NCI-H1694 treated with DMSO at 0.1 percent for 48 hours (cell line): ENCODE measurements around the gene OS9.
A peak's percentile ranks its signal among the peaks of the same experiment; 100 is the strongest.

Source experiments
- DNase-seq: peaks from one replicate; lab custom pipeline; 2025; lab: John Stamatoyannopoulos, UW

The OS9 gene

DNA sequence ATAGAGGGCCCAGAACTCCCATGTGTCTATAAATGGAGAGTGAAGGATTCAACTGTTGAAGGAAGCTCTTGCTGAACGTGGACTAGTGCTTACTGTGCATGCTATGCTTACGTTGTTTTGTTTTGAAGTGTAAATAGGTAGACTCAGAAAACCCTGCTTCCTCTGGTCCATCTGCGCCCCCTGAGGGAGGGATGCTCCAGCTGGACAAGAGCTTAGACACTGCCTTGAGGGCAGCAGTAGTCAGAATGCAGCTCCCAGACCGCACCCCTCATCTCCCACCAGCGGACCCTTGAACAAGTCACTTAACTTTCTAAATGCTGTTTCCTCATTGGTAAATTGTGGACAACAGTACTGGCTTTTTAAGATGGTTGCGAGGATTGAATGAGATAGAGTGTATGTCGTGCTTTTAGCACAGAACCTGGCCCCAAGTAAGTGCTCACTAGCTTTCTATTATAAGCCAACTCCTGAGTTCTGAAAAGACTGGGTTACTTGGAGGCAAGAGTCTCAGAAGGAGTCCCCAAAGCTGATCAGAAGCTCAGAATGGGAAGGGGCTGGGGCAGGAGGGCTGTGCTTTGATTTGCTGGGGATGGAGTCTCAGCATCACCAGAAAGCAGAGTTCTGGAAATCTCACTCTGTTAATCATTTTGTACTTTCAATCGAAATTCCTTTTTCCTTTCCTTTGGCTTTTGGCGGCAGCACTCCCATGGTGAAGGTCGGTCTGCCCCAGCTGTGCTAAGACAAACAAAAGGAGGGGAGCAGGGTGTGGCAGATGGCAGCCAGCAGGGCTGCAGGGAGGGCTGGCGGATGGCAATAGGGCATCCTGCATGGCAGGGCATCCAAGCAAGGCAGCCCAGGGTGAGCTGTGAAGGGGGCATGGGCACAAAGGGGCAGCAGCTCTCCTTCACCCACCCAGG lies 29.0 kb downstream of the OS9 start:
- peak; percentile 12 for DNase-seq

DNA sequence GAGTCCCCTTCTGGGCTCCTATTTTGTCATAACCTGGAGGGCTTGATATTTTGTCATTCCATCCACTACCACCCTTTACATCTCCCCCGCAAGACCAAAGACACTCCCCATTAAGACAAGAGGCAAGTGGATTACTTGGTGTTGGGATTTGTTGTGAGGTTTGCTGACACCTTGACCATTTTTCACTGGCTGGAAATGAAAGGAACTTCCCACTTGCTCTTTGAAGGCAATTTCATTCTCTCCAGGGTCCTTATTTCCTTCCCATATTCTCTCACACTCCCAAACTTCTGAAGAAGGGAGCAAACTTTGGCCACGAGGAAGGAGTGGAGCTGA lies 29.7 kb downstream of the OS9 start:
- DNase-seq = no peak

- no peak for DNase-seq
Measured at GRCh38 chr12:57724003-57724935, 30.3 kb downstream of the OS9 start.

DNA sequence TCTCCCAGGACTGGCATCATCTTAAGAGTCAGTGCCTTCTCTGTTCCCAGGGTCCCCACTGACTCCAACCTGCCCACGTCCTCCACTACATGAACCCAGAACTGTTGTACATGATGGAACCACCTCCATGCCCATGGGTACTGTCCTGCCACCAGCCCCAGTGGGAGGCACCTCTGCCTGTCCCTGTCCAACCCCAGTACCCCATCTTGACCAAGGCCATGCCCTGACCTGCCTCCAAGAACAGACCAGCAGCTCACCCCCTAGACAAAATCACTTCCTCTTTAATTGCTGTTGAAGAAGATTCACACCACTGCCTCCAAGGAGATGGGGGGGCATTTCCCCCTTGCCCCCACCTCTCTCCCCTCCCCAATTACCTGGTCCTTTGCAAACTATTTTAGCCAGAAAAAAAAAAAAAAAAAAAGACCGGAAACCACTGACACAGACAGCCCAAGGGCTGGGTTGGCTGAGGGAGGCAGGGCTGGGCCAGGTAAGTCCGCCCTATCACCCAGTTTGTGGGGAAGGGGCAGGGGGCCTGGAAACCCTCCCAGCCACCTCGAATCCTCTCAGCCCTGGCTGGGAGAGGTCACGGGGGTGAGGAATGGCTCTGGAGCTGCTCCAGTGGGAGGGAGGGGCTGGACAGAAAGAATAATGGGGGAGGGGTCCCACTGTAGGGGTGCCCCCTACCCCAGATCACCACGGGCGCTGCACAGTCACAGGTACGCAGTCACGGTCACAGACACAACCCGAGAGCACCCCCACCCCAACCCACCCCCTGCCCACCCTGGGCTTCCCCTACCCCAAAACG lies 31.2 kb downstream of the OS9 start:
- no peak for DNase-seq

DNA sequence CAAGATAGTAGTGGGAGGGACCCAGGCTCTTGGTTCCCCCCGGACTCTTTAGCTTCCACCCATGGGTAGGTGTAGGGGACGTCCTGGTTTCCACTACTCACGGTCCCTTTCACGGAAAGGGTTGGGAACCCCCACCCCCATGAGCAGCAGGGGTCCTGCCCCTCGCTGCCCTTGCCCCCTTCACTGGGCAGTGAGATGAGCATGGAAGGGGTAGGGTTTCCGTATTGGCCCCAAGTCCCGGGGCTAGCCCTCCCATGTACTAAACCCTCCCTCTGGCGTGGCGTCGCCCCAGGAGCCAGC lies 31.9 kb downstream of the OS9 start:
- no peak for DNase-seq

DNA sequence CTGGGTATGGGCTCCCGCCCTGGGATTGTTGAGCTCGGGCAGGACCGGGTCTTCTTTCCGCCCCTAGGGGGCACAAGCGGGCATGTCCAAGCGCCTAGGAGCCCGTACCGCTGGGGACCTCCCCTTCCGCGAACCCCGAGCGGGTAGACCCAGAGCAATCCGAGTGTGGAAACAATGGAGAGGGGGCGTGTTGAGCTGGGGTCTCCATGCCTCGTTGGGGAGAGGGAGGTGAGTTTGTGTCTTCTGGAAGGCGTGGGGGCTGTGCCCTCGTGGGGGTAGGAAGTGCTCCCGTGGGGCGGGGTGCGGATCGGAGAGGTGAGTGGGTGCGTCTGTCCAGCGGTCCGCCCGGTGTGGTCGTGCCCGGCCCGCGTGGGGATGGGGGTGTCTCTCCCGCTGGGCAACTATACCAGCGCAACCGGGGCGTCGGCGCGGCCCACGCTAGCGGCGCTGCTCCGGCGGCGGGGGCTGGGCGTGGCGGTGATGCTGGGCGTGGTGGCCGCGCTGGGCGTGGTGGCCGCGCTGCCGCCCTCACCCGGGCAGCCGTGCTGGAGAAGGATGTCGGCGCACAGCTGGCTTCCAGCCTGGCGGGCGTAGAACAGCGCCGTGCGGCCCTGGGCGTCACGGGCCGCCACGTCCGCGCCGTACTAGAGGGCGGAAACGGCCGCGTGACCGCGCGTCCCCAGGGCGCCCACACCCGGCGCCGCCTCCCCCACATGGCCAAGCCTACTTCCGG lies 32.4 kb downstream of the OS9 start:
- DNase-seq = peak; percentile 78

- peak; percentile 55 for DNase-seq
Measured at GRCh38 chr12:57726884-57727757, 33.2 kb downstream of the OS9 start.

DNA sequence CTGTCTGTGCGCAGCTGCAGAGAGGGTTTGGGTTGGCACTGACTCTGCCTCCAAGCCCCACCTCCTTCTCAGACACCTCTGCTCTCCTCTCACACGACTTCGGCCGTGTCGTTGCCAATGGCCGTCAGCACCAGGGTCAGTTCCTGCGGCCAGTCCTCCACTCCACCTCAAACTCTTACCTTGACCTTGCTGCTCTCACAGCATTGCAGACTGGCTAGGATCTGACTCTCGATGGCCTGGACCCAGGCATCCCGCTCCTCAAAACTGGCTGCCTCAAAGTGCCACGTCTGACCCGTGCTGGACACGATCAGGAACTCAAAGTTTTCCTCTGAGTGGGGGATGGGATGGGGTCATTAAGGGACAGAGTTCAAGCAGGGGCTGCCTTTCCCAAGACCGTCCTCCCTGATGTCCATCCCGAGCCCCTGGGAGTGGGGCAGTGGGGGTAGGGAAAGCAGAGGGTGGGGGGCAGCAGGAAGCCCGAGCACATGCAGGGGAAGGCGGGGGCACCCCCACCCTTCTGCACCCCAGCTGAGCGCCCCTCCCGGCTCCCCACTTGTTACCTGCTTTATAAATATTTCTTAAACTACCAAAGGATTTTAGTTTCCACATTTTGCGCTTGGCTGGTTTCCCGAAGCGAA lies 33.9 kb downstream of the OS9 start:
- DNase-seq = no peak

DNA sequence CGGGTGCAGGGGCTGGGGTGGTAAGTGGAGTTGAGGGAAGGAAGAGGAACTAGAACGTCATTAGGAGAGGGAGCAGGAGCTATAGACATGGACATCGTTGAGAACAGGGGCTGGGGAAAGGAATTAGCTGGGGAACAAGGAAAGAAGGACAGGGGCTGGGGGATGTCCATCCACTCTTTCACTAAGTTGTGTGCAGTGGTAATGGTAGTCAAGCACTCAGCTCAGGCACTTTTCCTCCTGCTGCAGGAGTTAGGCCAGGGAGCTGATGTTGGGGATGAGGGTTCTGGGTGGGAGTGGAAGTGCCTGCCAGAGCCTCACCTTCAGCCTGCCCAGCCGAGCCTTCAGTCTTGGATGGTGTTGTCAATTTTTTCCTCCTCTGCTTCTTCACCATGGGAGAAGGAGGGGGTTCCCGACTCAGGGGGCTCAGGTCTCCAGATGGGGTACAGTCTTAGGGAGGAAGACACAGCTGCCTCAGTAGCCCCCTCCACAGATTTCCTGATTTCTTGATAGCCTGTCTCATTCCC lies 35.5 kb downstream of the OS9 start:
- no peak for DNase-seq

DNA sequence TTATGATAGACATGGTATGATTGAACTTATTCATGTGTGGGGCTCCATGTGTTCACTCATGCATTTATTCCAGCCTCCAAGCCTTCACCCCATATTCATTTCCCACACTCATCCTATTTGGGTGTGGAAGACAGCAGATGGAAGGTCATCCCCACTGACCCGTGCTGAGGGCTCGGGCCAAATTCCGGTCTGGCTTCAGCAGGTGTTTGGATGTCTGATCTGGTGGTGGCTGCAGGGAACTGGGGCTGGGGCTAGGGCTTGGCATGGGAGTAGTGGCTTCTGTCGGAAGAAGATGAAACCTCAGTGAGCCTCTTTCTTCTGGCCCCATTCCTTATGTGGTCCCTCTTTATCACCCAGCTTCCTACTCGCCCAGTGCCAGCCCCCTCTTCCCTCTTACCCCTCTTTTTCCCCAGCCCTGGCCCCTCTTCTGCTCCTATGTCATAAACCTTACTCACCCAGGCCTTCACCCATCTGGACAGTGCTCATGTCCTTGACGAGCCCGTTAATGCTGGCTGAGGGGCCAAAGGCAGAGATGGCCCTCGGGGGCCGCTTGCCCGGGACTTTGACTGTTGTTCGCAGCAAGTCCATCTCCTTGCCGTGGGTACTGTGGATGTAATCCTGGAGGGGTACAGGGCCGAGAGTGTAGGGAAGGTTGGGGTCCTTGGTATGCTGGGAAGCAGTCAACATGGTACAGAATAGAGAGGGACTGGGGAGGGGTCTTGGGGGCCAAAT lies 36.6 kb downstream of the OS9 start:
- DNase-seq = no peak

DNA sequence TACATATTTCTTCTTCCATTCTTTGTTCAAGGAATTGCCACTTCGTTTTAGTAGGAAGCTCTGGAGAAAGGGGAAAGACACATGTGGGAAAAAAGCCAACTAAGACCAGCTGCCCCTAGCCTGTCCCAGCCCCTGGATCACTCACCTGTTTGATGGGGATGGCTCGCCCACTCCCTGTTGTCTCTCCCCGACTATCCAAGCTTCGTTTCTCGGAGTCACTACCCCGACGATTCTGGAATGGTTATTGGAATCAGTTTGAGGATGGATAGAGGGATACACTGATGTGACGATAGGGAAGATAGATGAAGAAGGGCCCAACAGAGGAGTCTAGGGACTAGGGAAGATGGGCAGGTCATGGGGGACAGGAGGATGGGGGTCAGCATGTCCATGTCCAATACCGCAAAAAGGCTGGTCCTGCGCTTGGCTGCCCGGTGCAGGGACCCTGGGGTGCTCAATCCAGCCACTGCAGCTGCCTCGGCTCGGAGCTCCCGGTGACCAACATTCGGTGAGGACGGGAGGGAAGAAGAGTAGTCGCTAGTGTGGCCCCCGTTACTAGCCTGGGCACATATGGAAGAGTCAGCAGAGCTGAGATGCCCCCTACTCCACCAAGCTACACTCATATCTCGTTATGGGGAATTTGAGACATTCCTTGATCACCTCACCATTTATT lies 37.6 kb downstream of the OS9 start:
- DNase-seq = no peak

GRCh38 chr12:57732270-57732669 lies 38.3 kb downstream of the OS9 start:
- DNase-seq = no peak

DNA sequence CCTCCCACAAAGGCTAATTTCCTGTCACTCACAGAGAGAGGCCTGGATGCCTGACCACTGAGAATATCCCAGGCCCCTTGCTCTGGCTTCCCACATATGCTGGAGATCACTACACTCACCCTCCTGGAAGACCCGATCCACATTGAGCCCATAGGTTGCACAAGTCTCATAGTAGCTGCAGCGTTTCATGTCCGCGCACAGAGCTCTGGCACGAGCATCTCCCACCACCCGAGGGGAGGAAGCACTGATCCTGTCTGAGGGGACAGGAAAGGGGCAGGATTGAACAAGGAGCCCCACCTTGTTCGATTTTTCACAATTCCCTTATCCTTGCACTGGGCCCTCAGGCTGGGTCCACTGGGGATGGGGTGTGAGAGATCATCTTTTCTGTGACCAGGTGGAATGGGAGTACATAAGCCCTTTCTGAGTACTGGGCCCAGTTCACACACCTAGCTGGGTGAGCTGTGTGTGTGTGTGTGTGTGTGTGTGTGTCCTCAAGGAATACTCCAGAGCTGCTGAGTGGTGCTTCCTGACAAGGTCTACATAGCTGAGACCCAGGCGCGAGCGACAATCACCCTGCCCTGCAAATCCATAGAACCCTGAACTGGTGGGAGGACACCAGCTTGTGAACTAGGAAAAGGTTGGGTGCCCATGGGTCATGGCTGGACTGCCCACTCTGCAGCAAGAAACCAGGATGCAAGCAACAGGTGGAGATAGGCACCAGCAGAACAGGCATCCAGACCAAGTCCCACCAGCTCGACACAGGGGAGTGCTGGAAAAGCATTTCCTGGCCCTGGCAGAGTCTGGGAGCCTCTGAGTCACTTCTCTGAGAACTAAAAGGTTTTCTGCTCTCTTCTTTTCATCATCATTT lies 39.0 kb downstream of the OS9 start:
- DNase-seq = no peak

DNA sequence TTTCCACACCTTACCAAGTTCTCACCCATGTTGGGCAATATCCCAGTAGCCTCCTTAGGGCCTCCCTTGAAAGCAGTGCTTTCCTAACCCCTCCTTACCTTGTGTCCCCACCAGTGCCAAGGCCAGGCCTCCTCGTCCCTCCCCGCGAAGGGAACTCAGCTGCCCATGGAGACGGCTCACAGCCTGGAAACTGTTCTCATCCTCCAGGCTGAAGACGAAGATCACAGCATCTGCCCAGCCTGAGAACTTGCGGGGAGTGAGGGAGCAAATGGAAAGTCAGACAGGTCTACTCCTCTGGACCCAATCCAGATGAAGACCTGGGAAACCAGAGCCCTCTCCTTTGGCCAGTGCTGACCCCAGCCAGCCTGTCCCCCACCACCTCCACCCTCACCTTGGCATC lies 40.0 kb downstream of the OS9 start:
- no peak for DNase-seq

GRCh38 chr12:57734591-57734990 lies 40.7 kb downstream of the OS9 start:
- no peak for DNase-seq

- DNase-seq = no peak
Measured at GRCh38 chr12:57735198-57735855, 41.4 kb downstream of the OS9 start.
